HG03460 (cell line): ENCODE data around the gene GRIA1.

Experiments used
- ATAC-seq: cut with Tn5 transposase; IDR thresholded peaks from one replicate; pipeline ENCODE4 v1.9.1; 2021; ENCODE audit not compliant: unreplicated experiment

The GRIA1 gene

DNA sequence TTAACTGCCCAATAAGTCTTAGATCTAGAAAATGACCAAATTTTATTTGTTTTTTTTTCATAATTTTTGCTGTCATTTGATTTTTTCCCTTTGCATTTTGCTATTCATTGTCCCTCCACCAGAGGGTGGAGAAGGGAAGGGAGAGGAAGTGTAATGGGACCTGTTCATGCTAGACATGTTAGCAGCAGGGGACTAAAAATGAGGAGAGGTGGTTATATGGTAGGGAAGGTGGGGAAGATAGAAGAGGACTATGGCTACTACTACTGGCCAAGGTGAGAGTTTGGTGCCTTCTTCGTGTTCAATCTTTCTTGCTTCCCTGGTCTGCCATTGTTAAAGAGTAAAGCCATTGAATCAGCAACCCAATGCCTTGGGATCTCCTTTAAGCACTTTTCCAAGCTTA lies 6.4 kb downstream of the GRIA1 start:
- peak; percentile 67 for ATAC-seq

DNA sequence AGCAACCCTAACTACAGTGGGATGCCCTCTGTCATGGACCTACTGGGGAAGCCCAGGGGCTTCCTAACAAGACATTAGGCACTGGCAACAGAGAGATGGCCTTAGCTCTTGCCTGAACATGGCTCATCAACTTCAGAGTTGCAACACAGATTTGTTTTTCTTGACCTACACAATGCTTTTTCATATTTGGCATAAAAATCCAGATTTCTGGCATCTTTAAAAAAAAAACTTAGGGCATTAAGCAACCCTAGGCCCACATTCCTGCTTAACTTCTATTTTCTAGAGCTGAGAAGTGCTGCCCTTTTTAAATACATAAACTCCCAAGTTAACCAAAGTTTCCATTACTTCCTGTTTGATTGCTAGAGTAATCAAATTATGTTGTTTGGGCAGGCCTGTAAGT lies 8.0 kb downstream of the GRIA1 start:
- no peak for ATAC-seq

DNA sequence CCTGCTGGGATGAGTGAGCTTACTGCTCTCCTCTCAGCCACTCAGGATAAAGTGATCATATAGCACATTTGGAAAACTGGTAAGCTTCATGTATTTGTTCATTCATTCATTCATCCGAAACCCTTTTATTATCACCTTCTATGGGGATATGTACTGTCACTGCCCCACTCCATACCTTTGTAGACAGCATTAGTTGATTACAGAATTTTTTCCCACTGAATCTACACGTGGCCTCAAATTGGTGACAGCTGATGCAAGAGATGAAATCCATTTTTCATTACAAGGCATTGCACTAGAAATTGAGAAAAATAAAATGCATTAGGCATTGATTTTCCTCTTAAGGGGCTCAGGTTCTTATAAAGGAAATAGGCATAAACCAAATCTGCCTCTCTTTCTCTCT lies 9.7 kb downstream of the GRIA1 start:
- ATAC-seq, result no peak

DNA sequence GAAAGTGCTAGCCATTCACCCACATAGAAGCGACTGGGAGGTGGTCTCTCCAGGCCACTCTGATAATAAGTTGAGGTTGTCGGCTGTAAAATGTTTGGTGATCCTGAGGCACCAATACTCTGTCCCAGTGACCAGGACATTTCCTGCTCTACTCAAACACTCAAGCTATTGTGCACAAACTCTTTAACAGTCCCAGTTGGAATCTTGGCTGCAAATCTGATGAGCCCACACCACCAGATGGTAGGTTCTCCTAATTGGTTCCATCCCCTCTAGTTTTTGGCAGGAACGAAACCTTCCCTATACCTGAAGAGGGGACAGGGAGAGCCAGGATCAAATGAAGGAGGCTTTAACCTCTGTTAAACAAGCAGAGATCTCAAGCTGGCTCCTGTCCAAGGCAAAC lies 14.3 kb downstream of the GRIA1 start:
- no peak for ATAC-seq

DNA sequence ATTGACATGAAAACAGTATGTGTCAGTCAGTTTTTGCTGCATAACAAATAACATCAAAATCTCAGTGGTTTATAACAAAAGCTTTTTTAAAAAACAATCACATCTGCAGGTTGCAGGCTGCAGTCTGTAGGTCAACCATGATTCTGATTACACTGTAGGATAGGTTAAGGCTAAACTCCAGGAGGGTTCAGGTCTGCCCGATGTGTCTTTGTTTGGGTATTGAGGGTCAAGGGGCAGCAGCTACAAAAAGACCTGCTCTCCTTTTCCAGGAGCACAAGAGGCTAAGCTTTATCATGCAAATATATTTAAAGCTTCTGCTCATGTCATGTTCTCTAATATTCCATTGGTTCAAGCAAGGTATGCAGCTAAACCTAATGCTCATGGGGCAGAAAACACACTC lies 18.2 kb downstream of the GRIA1 start:
- ATAC-seq, result no peak

DNA sequence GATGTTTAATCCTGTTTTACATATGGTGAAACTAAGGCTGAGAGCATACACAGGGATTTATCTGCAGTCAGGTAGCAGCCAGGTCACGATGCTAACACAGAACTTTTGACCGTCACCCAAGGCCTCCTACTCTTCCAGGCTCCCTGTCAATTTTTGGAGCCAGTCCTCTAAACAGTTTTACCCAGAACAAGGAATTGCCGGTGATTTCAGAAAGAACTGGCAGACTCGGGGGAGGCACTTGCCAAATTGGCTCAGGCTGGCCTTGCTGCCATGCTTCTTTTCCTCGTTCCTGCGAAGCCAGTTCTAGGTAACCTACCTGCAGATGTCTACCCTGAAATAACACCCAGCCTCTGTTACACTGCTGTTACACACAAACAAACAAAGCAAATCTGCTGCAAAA lies 21.2 kb downstream of the GRIA1 start:
- ATAC-seq, result no peak

DNA sequence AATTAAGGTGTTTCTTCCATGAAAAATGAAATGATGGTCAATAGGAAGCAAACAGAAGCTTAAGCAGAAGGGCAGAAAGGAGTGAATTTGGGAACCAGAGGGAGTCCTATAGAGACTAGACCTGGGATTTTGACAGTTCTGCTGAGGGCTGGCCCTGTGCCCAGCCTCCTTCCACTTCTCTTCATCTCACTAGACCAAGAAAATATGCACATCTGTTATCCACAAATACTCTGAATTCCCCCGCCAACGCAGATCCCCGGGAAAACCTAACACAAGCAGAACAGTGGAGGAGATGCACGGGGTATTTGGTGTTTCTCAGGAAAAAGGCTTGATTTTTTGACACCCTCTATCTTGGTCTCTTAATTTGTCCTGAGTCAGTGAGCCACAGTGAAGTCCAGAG lies 22.7 kb downstream of the GRIA1 start:
- ATAC-seq, result no peak

DNA sequence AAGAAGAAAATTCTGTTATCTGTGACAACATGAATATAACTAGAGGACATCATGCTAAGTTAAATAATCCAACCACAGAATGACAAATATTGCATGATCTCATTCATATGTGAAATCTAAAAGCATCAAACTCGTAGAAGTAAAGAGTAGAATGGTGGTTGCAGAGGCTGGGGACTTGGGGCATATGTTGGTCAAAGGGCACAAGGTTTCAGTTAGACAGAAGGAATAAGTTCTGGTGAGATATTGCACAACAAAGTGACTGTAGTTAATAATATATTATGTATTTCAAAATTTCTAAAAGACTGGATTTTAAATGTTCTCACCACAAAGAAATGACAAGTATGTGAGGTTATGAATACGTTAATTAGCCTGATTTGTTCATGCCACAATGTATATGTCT lies 24.8 kb downstream of the GRIA1 start:
- no peak for ATAC-seq

DNA sequence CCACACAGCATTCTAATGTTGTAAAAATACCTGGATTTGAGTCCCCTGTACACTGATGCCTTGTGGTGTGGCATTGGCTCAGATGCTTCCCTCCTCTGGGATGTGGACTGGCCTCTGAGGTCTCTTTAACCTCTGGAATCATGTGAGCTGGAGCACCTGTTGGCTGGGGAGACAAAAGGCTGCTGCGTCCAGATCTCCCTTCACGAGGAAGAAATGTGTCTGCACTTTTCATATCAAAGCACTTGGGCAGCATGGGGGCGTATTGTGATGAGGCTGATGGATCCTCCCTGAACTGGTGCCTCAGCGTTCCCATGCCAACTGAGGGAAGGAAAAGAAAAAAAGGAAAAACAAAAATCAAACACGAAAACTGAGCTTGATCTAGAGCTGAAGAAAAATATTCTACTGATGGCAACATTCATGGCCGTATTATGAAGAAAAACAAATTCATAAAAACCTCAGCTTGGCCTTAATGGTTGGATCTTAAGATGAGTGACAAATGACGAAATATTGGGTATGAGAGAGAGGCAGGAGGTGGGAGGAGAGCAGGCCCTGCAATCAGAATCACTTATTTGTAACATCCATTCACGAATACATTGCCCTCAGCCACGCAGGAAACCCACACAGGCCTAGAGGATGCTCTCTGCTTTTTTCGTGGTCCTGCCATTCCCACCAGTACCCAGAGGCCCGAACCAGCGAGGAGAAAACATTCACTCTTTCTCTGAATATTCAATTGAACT lies 26.2 kb downstream of the GRIA1 start:
- no peak for ATAC-seq

DNA sequence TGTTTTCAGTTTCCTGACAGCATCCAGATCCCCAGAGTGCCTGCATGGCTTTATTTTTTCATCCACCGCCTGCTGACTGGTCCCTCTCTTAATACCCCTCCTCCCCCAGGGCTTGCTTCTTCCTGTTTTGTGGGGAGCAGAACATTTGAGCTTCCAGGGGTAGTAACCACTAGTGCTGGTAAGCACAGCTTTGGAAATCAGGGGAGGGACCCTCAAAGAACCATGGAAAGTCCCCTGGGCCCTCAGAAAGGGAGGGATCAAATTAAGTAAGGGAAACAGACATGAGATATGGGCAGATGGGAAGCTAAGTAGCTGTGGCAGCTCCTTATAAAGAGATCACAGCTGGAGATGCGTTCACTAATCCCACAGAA lies 26.8 kb downstream of the GRIA1 start:
- ATAC-seq, result no peak

DNA sequence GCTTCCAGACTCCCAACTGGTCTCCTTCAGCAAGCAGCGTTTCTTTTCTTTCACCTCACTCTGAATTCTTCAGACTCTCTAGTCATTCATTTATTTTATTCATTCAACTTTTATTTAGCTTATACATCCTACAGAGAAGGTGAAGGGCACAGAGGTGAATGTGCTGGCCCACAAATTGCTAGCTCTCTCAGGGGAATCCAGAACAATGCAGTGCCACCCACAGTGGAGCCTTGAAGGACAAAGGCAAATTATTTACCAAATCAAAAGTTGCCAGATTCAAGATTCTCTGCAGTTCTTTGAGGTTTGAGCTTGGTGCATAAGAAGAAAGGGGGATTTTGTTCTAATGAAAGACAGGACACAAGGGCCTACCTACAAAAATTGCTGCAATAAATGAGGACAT lies 29.7 kb downstream of the GRIA1 start:
- ATAC-seq, result no peak

DNA sequence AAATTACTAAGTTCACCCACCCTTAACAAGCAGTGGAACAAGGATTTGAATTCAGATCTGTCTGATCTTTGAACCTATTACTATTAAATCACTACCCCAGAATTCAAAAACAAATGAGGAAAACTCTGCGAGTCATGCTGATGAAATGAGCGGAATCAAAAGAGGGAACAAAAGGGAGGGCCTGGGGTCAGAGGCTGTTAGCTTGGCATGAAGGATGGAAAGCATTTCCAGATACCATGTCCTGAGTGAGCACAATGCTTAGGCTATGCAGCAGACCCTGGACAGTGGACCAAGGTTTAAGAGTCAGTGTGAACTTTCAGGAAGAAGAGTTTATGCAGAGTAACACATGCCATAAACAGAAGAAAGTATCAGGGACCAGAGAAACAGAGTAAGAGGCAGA lies 30.5 kb downstream of the GRIA1 start:
- no peak for ATAC-seq

DNA sequence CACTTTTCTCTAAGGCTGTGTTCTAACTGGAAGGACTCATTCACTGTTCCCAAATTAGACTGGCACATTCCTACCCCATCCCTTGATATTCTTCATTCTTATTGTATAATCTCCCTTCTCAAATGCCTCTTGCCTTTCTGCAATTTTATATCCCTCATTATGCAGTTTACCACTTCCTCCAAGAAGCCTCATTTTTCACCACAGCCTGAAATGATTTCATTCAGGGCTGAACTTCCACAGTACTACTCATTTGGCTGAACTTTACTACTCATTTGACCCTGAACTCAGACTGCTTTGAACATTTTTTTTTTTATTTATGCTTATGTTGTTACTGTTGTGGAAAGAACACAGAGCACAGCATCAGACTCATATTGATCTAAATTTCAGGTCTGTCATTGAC lies 32.7 kb downstream of the GRIA1 start:
- no peak for ATAC-seq

DNA sequence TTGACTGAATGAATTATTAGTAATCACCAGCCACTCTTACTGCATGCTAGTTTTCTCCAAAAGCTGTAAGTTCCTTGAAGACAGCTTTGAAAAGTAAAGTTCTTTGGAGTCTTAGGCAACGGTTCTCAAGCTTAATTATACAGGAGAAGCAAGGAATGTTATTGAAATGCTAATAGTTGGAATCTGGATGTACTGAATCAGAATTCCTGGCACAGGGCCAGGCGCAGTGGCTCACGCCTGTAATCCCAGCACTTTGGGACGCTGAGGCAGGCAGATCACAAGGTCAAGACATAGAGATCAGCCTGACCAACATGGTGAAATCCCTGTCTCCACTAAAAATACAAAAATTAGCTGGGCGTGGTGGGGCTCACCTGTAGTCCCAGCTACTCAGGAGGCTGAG lies 33.4 kb downstream of the GRIA1 start:
- no peak for ATAC-seq

DNA sequence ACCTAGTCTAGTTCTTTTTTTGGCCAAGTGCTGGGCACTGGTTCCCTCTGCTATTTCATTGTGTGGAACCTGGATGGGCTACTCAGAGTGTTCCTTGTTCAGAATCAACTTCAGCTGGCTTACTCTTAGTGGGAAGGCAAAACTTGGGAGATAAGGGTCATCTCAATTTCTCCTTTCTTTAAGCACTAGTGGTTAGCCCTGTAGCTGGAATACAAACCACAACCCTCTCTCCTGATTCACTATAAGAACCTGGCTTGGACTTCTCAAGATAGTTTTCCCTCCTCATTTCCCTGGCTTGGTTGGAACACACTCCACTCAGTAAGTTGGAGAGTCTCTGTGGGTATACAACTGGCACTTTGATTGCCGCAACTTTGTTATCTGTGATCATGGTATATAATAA lies 35.1 kb downstream of the GRIA1 start:
- no peak for ATAC-seq

DNA sequence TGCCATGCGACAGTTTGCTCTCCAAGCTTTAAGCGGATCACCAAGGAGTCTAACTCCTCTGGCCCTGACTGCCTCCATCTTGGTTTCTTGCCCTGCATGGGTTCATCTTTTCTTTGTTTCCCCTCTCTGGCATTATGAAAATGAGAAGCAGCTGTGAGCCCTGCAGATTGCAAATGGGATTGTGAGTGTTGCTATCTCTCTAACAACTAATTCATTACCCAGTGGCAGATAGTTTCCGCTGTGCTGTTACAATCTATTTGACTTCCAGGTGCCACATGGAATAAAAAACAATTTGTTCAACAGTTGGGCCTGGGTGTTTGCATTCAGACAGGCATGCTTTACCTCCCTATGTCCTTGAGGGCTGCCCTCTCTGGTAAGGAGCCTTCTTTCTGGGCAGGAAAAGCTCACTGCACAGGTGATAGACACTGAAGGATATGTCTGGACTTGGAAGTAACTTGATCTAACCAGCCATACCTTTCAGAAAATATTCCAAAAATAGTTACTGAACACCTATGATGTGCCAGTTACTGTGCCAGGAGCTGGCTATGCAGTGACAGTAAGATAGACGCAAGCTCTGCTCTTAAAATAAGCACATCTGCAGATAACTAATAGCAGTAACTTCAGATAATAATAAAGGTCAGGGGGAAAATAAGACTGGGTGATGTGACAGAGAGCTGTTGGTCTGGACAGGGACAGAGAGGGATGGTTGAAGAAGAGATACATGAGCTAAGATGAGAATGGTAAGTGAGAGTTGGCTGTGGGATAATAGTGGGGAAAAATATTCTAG lies 40.1 kb downstream of the GRIA1 start:
- ATAC-seq, result no peak

DNA sequence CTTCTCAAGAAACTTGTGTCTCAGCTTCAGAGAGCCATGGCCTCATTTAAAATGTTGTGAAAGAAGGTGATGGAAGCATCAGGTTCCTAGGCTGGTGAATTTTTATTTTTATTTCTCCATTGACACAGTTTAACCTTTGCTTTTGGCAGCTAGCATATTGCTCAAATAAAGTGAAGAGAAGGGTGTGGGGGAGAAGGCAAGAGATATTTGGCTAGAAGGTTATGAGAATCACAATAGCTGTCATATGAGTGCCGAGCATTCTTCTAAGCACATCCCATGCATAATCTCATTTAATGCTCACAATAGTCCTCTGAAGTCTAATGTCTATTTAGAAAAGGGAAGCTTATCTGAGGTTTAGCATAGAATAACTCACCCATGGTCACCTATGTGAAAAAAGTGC lies 43.1 kb downstream of the GRIA1 start:
- ATAC-seq, result no peak

DNA sequence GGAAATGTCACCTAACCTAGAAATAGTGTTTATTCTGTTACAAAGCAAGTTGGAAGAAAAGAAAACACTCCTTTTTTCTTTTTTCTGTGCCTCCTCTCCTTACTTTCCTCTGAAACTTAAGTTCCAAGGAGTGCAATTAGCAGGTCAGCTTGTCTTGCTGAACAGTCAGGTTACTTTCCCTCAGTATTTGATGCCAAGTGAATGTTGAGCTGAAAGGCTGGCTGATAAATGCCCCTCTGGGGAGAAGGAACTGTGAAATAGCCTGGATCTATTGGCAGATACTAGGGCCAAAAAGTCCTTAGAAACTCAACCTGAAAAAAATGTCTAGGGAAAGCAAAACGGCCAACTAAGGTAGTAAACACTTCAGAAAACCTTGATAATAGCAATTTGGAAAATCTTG lies 43.6 kb downstream of the GRIA1 start:
- no peak for ATAC-seq

DNA sequence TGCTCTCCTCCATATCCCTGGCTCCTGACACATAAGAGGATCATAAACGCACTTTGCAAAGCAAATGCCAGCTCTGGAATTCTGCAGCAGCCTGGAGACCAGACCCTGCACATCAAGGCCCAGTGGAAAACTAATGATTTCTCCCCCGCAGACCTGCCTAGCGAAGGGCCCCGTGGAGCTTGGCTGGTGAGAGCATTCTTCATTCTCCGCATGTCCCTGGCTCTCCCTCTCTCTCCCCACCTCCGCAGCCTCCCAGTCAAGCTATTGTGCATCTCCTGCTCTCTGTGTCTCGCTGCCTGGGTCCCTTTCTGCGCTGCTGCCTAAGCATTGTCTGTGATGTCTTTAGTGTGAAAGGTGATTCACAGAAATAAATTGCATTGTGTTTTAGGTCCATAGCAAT lies 46.7 kb downstream of the GRIA1 start:
- ATAC-seq, result no peak

DNA sequence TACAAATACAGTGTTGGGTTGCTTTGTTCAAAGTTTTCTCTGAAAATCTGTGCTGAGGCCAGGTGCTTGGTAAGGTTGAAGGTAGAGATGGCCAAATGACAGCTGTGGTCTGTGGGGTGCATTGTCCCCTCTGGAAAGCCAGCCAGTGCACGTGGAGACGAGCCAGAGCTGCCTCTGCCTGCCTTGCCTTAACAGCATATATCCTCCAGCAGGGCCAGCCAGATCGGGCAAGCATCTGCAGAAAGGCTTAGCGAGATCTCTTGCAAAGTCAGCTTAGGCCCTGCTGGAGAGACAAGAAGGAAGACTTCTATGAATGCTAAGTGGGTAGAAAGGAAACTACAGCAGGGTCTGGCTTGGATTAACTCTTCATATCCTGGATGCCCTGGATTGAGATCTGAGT lies 49.5 kb downstream of the GRIA1 start:
- ATAC-seq, result no peak

DNA sequence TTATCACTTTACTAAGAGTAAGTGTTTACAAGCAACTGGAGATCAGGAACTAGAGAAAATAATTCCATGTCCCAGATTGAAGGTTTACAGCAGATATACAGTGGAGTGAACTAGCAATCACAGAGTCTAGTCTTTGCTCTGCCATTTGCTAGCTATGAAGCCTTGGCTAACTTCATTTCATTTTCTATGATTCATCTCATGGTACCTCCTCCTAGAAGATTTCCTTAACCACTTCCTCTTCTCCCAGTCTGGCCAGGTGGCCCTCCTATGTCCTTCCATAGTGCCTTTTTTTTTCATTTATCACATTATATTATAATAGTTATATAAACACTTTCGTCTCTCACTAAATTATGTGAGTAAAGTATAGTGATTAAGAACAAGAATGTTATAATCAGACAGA lies 52.1 kb downstream of the GRIA1 start:
- ATAC-seq, result no peak

DNA sequence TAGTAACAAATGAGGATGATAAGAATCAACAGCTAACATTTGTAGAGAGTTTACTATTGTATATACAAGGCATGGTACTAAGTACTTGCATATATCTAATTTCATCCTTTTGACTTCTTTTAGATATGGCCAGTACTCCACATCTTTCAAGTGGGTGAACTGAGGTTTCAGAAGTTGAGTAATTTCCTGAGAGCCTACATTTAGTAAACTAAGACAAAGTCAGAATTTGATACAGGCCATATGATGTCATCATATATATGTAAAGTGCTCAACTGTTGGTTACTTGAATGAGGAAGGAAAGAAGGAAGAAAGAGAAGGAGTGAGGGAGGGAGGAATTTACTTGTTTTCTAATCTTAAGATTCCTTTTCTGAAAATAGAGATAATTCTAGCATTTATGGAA lies 52.8 kb downstream of the GRIA1 start:
- no peak for ATAC-seq

DNA sequence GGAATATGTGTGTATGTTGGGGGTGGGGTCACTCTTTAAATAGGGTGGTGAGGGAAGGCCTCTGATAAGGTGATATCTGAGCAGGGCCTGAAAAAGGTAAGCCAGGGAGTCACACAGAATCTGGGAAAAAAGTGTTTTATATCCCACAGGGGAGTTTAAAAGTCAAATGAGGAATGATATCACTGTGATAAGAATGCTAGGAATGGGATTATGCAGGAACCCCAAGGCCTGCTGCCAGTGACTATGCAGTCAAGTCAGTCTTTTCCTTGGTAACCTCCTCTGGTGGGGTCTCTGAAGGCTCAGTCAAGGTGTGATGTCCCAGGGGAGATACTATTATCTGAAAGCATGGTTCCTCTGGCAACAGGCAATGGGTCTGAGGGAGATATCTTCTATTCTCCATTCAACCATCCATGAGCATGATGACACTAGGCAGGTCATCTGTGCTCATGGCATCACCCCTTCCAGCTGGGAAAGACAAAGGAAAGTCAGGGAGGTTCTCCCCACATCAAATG lies 53.5 kb downstream of the GRIA1 start:
- ATAC-seq, result no peak
